HG03108 (cell line): Measurements from ENCODE around the gene DAB2IP.

Experiments
- ATAC-seq: cut with Tn5 transposase; IDR thresholded peaks from one replicate; pipeline ENCODE4 v1.9.1; 2021; ENCODE audit warnings: moderate library complexity; ENCODE audit not compliant: unreplicated experiment

DAB2IP gene

DNA sequence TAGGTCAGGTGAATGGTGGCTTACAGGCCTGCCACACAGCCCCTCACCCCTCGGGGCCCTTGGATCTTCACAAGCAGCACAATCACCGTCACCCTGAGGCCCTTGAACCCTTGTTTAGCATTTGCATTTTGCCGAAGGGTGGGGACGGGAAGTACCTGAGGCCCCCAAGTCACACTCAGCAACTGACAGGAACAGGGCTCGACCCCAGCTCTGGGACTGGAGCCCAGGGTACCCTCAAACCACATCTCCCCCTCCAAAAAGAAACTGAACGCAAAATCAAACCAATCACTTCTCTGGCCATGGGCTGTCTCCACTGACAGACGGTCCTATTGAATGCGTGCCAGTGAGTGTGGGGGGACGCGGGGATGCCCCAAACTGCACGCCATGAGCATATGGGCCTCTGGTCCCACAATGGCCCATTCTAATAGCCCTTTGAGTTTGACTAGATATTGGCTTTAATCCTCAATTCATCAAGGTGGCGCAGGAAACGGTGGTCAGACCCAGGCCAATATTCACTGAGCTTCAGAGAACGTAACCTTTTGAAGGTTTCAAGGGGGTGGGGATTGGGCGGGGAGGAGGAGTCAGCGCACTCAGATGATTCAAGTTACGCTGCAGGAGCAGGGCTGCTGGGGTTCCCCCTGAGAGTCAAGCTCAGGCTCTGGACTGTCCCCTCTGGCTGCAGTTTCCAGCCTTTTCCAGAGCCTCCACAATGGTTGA, 176.0 kb downstream of the DAB2IP start:
- ATAC-seq, result no peak

DNA sequence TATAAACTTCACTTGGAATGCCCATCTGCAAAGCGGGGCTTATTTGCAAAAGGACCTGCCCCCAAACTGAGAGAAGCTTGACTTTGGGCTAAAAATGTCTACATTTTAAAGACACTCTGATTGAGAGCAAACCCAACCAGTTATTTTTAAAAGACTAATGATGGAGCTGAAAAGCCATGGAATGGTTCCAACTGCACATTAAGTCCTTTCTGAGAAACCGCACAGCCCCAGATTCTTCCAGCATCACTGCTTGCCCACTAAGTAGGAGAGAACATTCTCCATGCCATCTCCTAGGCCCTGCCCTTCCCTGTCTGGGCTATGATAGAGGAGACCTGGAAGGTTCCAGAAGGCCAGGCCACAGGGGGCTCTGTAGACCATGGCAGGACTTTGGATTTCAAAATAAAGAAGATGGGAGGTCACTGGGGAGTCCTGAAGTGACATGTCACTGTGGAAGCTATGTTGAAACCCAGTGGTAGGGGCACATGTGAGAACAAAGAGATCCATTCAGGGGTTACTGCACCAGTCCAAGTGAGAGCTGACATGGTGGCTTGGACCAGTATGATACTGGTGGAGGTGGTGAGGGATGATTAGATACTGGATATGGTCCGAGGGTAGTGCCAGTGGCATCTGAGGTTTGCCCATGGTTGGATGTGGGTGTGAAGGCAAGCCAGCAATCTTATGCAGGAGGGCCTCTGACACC, 179.2 kb downstream of the DAB2IP start:
- ATAC-seq, result no peak

DNA sequence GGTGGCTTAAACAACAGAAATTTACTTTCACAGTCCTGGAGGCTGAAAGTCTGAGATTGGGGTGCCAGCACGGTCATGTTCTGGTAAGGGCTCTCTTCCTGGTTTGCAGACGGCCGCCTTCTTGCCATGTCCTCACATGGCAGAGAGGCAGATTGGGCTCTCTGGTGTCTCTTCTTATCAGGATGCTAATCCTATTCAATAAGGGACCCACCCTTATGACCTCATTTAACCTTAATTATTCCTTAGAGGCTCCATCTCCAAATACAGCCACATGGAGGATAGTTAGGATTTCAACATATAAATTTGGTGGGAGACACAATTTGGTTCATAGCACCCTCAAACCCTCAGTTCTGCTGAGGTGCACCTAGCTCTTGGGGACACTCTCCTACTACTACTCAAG, 180.4 kb downstream of the DAB2IP start:
- ATAC-seq, result no peak

DNA sequence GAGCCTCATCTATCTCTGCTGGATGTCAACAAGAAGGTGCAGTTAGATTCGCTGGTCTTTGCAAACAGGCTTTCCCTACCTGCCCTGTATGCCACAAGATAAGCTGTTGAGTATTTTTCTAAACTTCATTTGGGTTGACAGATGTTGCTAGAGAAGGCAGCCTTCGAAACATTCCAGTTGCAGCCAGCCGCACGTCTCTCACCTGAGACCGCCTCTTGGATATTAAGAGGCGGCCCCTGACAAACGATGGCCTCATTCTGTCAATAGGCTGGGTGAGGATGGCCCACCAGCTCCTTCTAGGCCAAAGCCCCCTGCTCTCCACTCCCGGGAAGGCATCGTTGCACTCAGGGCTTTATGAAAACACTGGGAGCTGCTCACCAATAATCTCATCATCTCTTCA, 181.6 kb downstream of the DAB2IP start:
- ATAC-seq, result no peak
